Fibroblast of skin of abdomen (primary cell): ENCODE results near the gene FXR1. TPM values are rescaled to one million over a fixed set of nuclear protein-coding genes. Genes with fewer than 3 reads are reported as not detected.
"Not testable (repeated sequence)": the region's sequence is repeated elsewhere in the genome, so short reads cannot be mapped to it uniquely, and the experiment has no call there.

Experiments used
- DNase-seq: peaks from one replicate; pipeline ENCODE4 v3.0.0-alpha.2; 2013
- polyA plus RNA-seq, 2 experiments: library from polyadenylated mRNA; unstranded; fragments of 120-200 nt; gene quantifications; one replicate each; pipeline ENCODE4 v1.2.1, GENCODE V29; 2013; ENCODE audit not compliant: insufficient read length in 2 of 2

Gene FXR1
- polyA plus RNA-seq (2013, experiment 1 of 2; ENCODE audit: insufficient read length) = 171 TPM
- 172 TPM for polyA plus RNA-seq (2013, experiment 2 of 2; ENCODE audit: insufficient read length)

GRCh38 chr3:180912304-180913296 is at the start of gene FXR1:
FXR1 (plus strand) TSS chr3:180912670; CDS start chr3:180912686, 16 bp downstream.
- DNase-seq = peak; percentile 80

DNA sequence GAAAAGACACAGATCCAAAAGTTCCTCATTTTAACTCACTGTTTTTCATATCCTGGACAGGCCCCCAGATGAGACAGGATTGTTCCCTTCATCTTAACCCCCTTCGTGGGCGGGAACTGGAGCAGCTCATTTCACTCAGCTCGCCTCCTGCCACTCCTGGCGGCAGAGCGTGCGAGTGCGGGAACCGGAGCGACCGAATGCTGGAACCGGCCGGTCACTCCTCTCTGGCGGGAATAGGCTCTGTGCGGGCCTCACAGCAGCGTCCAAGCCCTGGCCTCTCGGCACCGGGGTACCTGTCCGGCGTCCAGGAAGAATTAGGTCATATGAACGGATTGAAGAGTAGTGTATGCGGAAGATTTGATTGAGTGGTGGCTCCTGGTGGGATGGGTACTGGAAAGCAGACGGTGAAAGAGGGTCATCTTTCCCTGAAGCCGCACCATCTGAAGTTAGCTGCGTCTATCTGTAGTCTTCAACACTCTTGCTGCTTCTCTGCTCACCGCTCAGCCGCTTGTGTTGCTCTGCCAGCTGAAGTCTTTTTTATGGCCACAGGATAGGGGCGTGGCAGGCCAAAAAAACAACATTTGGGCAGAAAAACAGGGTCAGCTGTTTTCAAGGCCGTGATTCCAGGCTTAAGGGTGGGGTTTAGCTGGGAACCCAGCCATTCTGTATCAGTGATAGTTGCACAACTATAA is 42.3 kb upstream of the FXR1 start:
- no peak for DNase-seq

DNA sequence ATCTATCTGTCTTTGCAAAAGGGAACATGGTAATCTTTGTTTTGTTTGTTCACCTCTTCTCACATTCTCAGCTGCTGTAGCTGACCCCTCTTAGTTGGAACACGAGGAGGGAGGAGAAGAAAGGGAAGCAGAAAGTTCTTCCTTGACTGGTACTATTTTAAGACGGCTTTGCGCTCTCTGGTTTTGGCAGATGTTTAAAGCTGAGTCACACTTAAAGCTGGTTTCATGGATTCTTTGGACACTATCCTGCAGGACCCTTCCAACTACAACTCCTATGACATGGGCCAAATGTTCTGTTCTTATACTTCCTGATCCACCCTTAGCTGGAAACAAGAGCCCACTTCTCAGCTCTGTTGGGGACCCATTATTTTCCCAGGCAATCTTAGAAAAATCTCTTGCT is 40.6 kb upstream of the FXR1 start:
- peak; percentile 8 for DNase-seq

- DNase-seq = not testable (repeated sequence)
Observed at GRCh38 chr3:180872430-180872829, 40.0 kb upstream of the FXR1 start.

GRCh38 chr3:180875124-180875698 is 37.3 kb upstream of the FXR1 start:
- DNase-seq = no peak

- no peak for DNase-seq
Observed at GRCh38 chr3:180881065-180881801, 31.2 kb upstream of the FXR1 start.

DNA sequence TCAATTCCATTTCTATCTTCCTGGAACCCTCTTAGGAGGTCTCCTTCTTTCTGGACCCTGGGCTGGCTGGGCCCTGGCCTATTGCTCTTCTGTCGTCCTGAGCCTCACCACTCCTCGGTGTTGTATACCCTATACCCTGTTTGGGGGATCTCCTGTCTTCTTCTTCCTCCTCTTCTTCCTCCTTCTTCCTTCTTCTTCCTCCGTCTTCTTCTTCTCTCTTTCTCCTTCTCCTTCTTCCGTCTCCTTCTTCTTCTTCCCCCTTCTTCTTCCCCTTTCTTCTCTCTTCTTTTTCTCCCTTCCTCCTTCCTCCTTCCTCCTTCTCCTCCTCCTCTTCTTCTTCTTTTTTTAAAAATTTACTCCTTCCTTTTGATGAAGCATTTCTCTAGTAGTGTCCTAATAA is 30.4 kb upstream of the FXR1 start:
- DNase-seq = no peak

- DNase-seq = no peak
Observed at GRCh38 chr3:180888992-180889560, 23.4 kb upstream of the FXR1 start.

DNA sequence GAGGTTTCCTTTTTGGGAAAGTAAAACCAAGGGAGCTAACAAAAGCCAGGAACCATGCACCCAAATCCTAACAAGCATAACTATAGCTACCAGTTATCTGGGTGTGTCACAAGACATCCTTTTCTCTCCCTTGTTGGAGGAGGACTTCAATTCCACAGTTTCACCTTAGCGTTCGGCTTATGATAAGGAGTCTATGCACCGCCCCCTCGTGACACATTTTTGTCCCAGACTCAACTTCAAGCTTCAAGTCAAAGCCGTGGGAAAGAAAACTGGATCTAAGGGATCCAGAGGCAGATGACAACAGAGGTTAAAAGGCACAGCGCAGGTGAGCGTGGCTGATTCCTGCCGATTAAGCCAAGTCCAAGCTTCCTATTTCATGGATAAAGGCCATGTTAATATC is 13.9 kb upstream of the FXR1 start:
- no peak for DNase-seq

DNA sequence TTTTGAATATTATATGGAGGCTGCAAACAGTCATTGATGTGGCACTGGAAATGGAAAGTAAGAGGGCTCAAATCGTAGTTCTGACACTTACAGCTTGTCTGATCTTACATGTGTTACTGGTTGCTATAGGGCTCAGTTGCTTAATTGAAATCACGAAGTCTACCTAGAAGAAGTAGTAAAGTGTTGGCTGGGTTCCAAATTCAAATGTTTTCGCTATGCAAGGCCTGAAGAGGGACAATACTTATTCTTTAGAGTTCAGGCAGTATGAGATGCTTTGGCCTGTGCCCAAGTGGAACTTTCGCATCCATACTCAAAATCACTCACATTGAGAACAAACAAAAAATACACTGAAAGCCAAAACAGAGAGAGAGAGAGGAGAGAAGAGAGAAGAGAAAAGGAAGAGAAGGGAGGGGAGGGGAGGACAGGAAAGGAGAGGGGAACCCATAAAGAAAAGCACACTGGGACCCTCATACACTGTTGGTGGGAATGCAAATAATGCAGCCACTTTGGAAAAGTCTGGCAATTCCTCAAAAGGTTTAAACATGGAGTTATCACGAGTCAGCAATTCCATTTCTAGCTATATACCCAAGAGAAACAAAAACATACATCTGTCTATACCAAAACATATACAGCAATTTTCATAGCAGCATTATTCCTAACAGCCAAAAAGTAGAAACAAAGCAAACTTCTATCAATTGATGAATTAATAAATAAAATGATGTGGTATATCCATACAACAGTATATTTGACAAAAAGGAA is 2.9 kb upstream of the FXR1 start:
- DNase-seq = no peak

- DNase-seq = no peak
Observed at GRCh38 chr3:180910823-180911222, 1.6 kb upstream of the FXR1 start.

- no peak for DNase-seq
Observed at GRCh38 chr3:180911876-180912303, 580 bp upstream of the FXR1 start.

- peak; percentile 3 for DNase-seq
Observed at GRCh38 chr3:180913581-180914404, 1.3 kb downstream of the FXR1 start.

DNA sequence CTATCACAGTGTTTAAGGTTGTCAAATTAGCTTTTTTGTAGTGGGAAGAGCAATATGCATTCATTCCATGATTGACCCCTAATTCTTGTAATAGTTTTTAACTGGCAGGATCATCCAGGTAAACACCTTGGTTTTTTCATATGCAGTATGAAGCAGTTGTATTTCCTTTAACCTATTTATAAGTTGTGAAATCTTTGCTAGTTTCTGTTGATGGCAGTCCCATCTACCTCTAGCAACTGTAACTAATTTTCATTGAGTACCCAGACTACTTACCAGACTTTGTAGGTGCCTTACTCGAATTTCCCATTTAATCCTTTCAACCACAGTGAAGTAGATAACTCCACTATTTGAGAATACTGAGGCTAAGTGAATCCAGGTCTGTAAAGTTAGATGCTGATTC is 6.1 kb downstream of the FXR1 start:
- DNase-seq = no peak

DNA sequence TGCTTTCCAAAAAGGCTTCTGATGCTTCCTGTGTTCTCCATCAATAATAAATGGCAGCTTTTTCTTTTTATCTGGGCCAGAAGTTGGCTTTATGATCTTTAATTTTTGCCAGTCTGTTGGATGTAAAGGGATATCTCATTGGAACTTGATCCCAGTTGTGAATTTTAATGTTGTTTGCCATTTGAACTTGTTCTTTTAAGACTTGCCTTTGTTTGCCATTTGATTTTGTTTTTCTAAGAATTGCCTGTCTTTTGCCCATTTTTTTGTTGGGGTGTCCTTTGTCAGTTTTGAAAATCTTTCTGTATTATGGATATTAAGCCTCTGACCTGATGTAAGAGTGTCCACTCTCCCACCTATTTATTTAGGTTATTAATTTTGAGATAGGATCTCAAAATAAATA is 9.8 kb downstream of the FXR1 start:
- DNase-seq = no peak

GRCh38 chr3:180923561-180923960 is 11.1 kb downstream of the FXR1 start:
- DNase-seq = no peak

DNA sequence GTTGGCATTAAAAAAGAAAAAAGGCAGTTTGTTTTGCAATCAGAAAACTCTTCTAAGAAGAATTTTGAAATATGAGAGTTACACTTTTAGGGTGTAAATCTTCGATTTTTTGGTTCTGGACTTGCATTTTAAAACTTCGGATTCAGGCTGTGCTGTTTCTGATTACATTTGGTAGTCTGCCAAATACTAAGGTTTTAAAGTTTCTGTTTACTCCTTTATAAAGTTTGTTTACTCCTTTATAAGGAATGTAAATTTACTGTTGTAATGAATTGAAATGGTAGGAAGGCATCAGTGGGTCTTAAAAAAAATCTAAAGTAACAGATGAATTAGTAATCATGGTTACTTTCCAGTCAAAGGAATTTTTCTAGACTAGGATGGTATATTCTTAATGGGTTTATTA is 14.1 kb downstream of the FXR1 start:
- no peak for DNase-seq

DNA sequence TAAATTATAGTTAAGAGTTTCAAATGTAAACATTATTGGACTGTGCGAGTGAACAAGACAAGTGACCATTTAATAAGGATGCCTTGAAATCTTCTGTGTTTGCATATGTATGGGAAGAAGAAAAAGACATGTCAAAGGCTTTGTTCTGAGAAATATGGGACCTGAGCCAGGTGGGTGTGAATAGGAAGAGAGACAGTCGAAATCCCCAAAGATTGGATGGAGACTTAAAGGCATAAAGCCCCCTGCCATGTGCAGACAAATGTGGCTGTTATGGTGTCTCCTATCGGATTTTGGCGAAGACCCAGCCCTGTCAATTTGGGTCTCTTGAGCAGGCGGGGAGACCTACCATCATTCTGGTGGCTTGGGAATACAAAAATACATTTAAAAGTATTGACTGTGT is 16.9 kb downstream of the FXR1 start:
- DNase-seq = no peak

GRCh38 chr3:180930526-180930925 is 18.1 kb downstream of the FXR1 start:
- no peak for DNase-seq

- DNase-seq = no peak
Observed at GRCh38 chr3:180932819-180933218, 20.3 kb downstream of the FXR1 start.
